Astrocyte (in vitro differentiated cells and primary cell): ENCODE results near the gene FDPS. TPM values are rescaled to one million over a fixed set of nuclear protein-coding genes. Genes with fewer than 3 reads are reported as not detected.
A peak's percentile ranks its signal among the peaks of the same experiment; 100 is the strongest.
"Not testable (repeated sequence)": the region's sequence is repeated elsewhere in the genome, so short reads cannot be mapped to it uniquely, and the experiment has no call there.

Source experiments
- DNase-seq: peaks from one replicate; pipeline ENCODE4 v3.0.0-alpha.2; 2010; ENCODE audit warnings: low read depth
- FAIRE-seq: peaks from 2 replicates; lab custom pipeline; 2011; peaks lifted over from hg19 to GRCh38; lab: Jason Lieb, UNC
- H2AFZ ChIP-seq: 2 replicates; pipeline ENCODE4 v1.6.0; 2012; ENCODE audit warnings: low read depth, low read length, inconsistent platforms
- H3K27ac ChIP-seq: 2 replicates; pipeline ENCODE4 v1.5.1; 2011; ENCODE audit warnings: low read depth, low read length, inconsistent platforms
- H3K27me3 ChIP-seq: 2 replicates; pipeline ENCODE4 v1.6.0; 2011; ENCODE audit warnings: low read length, inconsistent platforms; ENCODE audit not compliant: insufficient read depth
- H3K36me3 ChIP-seq: 2 replicates; pipeline ENCODE4 v1.5.1; 2011; ENCODE audit warnings: low read length, inconsistent platforms; ENCODE audit not compliant: insufficient read depth
- H3K4me1 ChIP-seq: 2 replicates; pipeline ENCODE4 v1.5.1; 2011; ENCODE audit warnings: low read length, inconsistent platforms; ENCODE audit not compliant: insufficient read depth
- H3K4me2 ChIP-seq: 2 replicates; pipeline ENCODE4 v1.6.0; 2012; ENCODE audit warnings: low read length, inconsistent platforms
- H3K4me3 ChIP-seq: 2 replicates; pipeline ENCODE4 v1.5.1; 2011; ENCODE audit warnings: low read depth, mild to moderate bottlenecking, low read length, inconsistent platforms; ENCODE audit not compliant: insufficient read depth
- H3K79me2 ChIP-seq: 2 replicates; pipeline ENCODE4 v1.6.0; 2012; ENCODE audit warnings: mild to moderate bottlenecking, low read length, inconsistent platforms; ENCODE audit not compliant: insufficient read depth
- H3K9ac ChIP-seq: 2 replicates; pipeline ENCODE4 v1.6.0; 2012; ENCODE audit warnings: mild to moderate bottlenecking, low read length, inconsistent platforms
- H3K9me3 ChIP-seq: 2 replicates; pipeline ENCODE4 v1.5.1; 2012; ENCODE audit warnings: low read depth, mild to moderate bottlenecking, low read length, inconsistent platforms; ENCODE audit not compliant: insufficient read depth
- H4K20me1 ChIP-seq: 2 replicates; pipeline ENCODE4 v1.6.0; 2012; ENCODE audit warnings: low read length, inconsistent platforms; ENCODE audit not compliant: insufficient read depth
- H3K27ac Mint-ChIP-seq: one replicate; pipeline ENCODE4 v1.8.0; 2021; ENCODE audit warnings: mild to moderate bottlenecking, mixed read lengths; ENCODE audit not compliant: unreplicated experiment
- H3K27me3 Mint-ChIP-seq: one replicate; pipeline ENCODE4 v1.8.0; 2021; ENCODE audit warnings: low read depth, mixed read lengths; ENCODE audit not compliant: unreplicated experiment
- H3K36me3 Mint-ChIP-seq: one replicate; pipeline ENCODE4 v1.8.0; 2021; ENCODE audit warnings: low read depth, mixed read lengths; ENCODE audit not compliant: unreplicated experiment
- H3K4me1 Mint-ChIP-seq: one replicate; pipeline ENCODE4 v1.8.0; 2021; ENCODE audit warnings: low read depth, mixed read lengths; ENCODE audit not compliant: unreplicated experiment
- H3K4me3 Mint-ChIP-seq: one replicate; pipeline ENCODE4 v1.8.0; 2021; ENCODE audit warnings: mild to moderate bottlenecking, moderate library complexity, mixed read lengths; ENCODE audit not compliant: unreplicated experiment
- H3K9me3 Mint-ChIP-seq: one replicate; pipeline ENCODE4 v1.8.0; 2021; ENCODE audit warnings: mild to moderate bottlenecking, mixed read lengths; ENCODE audit not compliant: unreplicated experiment
- CTCF ChIP-seq: IDR thresholded peaks from 2 replicates; pipeline ENCODE4 v1.5.1; 2011; ENCODE audit warnings: low read depth, mild to moderate bottlenecking, inconsistent platforms, low read length, moderate library complexity; ENCODE audit not compliant: insufficient read depth
- EZH2 ChIP-seq: IDR thresholded peaks from 2 replicates; pipeline ENCODE4 v1.6.1; 2012; ENCODE audit warnings: mild to moderate bottlenecking, low read length, inconsistent platforms; ENCODE audit not compliant: insufficient read depth
- total RNA-seq: library from RNA; stranded (reverse); gene quantifications from 2 replicates; pipeline ENCODE4 v1.2.1, GENCODE V29; 2021

The FDPS gene
- total RNA-seq, 1 donor from 2014 or later: 217 TPM

DNA sequence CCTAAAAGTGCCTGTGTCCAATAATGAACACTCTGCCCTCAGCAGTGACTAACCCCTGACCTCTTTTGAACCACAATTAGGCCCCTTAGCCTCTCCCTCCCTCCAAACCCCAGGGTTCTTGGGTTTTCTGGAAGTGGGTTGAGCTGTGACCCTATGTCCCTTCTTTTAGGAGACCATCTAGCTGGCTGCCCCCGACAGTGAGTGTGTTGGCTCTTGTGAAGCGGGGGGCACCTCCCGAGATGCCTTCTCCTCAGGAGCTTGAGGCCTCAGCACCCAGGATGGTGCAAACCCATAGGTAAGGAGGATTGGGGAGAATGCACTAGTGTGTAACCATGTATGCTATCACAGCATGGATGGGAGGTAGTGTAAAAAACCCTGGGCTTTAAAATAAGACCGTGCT is 19.3 kb downstream of the FDPS start:
- peaks cover 16% of the 10 kb centered on the region for H3K36me3 ChIP-seq
- Mint-ChIP-seq H3K36me3 (peaks cover 10% of the 10 kb centered on the region), H3K9me3 (no peaks in the 10 kb centered on the region), H3K27ac (no peak overlapping the region), H3K4me3 (peak overlapping the region; percentile 54), H3K27me3 (no peaks in the 10 kb centered on the region), H3K4me1 (peaks cover 10% of the 10 kb centered on the region)
- peaks cover 29% of the 10 kb centered on the region for H3K79me2 ChIP-seq
- no peaks in the 10 kb centered on the region for H3K27me3 ChIP-seq
- no peak overlapping the region for H3K27ac ChIP-seq
- TF ChIP-seq EZH2 (no peak), CTCF (no peak)
- H3K4me1 ChIP-seq: peaks cover 7% of the 10 kb centered on the region
- no peak overlapping the region for H3K4me3 ChIP-seq
- peaks cover 33% of the 10 kb centered on the region for H4K20me1 ChIP-seq
- no peak for DNase-seq
- no peak overlapping the region for H3K9ac ChIP-seq
- FAIRE-seq: no peak
- no peak overlapping the region for H2AFZ ChIP-seq
- H3K9me3 ChIP-seq: no peaks in the 10 kb centered on the region
- H3K4me2 ChIP-seq: no peak overlapping the region

- H4K20me1 ChIP-seq: peaks cover 33% of the 10 kb centered on the region
- not testable (repeated sequence) for H3K4me1 ChIP-seq, H3K27ac Mint-ChIP-seq, H3K4me3 ChIP-seq, H3K27me3 Mint-ChIP-seq, H3K4me2 ChIP-seq, H3K9me3 ChIP-seq, H3K27ac ChIP-seq, H3K9ac ChIP-seq, H2AFZ ChIP-seq, FAIRE-seq, H3K27me3 ChIP-seq, H3K4me3 Mint-ChIP-seq, DNase-seq, H3K9me3 Mint-ChIP-seq
- Mint-ChIP-seq H3K4me1 (peaks cover 10% of the 10 kb centered on the region), H3K36me3 (peaks cover 13% of the 10 kb centered on the region)
- peaks cover 18% of the 10 kb centered on the region for H3K36me3 ChIP-seq
- peaks cover 29% of the 10 kb centered on the region for H3K79me2 ChIP-seq
Observed at GRCh38 chr1:155328856-155329255, 20.2 kb downstream of the FDPS start.

- Histone ChIP-seq H3K4me2 (no peak overlapping the region), H3K9ac (no peak overlapping the region), H4K20me1 (peaks cover 33% of the 10 kb centered on the region), H3K4me1 (peaks cover 7% of the 10 kb centered on the region), H2AFZ (no peak overlapping the region), H3K36me3 (peaks cover 21% of the 10 kb centered on the region), H3K4me3 (no peak overlapping the region), H3K27me3 (no peaks in the 10 kb centered on the region), H3K79me2 (peaks cover 25% of the 10 kb centered on the region), H3K9me3 (no peaks in the 10 kb centered on the region), H3K27ac (no peak overlapping the region)
- peaks cover 13% of the 10 kb centered on the region for H3K36me3 Mint-ChIP-seq
- peaks cover 10% of the 10 kb centered on the region for H3K4me1 Mint-ChIP-seq
- TF ChIP-seq CTCF: no peak
- no peak for TF ChIP-seq EZH2
- H3K4me3 Mint-ChIP-seq: no peak overlapping the region
- no peak overlapping the region for H3K27ac Mint-ChIP-seq
- no peaks in the 10 kb centered on the region for H3K27me3 Mint-ChIP-seq
- DNase-seq (no peak), FAIRE-seq (no peak)
- no peaks in the 10 kb centered on the region for H3K9me3 Mint-ChIP-seq
Observed at GRCh38 chr1:155329980-155330598, 21.4 kb downstream of the FDPS start.
